ENCODE measurements around the gene CNTFR. TPM values are rescaled to one million over a fixed set of nuclear protein-coding genes. Genes with fewer than 3 reads are reported as not detected.

CNTFR gene
- total RNA-seq, 1 donor from 2014 or later, result not detected

- DNase-seq (ENCODE audit: extremely low read depth, low read depth, low spot score), result no peak
These were observed 16.9 kb downstream of the CNTFR start for GRCh38 chr9:34572628-34573027.

- DNase-seq (ENCODE audit: extremely low read depth, low read depth, low spot score), result no peak
These were observed 17.4 kb downstream of the CNTFR start for GRCh38 chr9:34572092-34572491.

GRCh38 chr9:34571481-34571810 lies 18.1 kb downstream of the CNTFR start:
- no peak for DNase-seq (ENCODE audit: extremely low read depth, low read depth, low spot score)

DNA sequence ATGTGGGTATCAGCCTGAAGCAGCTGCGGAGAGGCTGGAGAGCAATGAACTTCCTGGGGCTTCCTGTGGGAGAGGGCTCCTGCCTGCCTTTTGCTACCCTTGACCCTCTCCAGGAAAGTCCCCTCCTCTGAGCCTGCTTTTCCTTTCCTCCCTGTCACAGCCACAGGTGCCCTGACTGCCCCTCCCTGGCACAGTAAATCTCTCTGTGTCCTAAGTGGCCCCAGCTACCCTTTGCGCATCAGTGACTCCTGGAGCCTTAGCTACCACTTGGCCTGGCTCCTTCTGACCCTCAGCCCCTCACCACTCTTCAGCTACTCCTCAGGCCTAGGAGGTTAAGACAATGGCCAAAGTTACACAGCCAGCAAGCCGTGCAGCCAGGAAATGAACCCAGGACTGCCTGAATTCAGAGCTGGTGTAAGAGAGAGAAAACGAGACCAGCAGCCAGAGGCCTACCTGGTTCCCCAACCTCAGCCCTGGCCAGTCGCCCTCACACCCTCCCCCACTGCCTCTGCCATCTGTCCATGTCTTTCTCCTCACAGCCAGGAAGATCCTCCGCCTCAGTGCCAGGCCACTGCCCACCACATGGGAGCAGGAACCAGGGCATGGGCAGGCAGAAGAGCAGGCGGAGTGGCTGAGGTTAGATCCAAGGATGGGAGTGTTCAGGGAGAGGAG lies 18.6 kb downstream of the CNTFR start:
- no peak for DNase-seq (ENCODE audit: extremely low read depth, low read depth, low spot score)

DNA sequence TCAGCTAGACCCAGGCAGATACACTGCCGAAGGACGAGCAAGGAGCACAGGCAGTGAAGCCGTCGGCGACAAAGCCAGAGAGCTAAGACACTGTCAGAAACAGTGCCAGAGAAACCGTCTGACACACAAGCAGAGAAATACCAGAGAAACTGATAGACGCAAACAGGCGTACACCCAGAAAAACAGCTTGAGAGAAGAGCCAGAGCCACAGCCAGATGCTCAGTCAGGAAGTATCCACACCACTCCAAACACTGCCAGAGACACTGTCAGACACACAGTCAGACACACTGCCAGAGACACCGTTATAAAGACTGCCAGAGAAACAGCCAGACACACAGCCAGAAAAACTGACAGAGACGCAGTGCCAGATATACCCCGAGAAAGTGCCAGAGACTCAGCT lies 19.1 kb downstream of the CNTFR start:
- DNase-seq (ENCODE audit: extremely low read depth, low read depth, low spot score), result no peak

GRCh38 chr9:34568774-34569173 lies 20.8 kb downstream of the CNTFR start:
- no peak for DNase-seq (ENCODE audit: extremely low read depth, low read depth, low spot score)

GRCh38 chr9:34568133-34568532 lies 21.4 kb downstream of the CNTFR start:
- DNase-seq (ENCODE audit: extremely low read depth, low read depth, low spot score), result no peak

GRCh38 chr9:34566972-34567371 lies 22.6 kb downstream of the CNTFR start:
- DNase-seq (ENCODE audit: extremely low read depth, low read depth, low spot score), result no peak

- no peak for DNase-seq (ENCODE audit: extremely low read depth, low read depth, low spot score)
These were observed 23.2 kb downstream of the CNTFR start for GRCh38 chr9:34566322-34566721.

DNA sequence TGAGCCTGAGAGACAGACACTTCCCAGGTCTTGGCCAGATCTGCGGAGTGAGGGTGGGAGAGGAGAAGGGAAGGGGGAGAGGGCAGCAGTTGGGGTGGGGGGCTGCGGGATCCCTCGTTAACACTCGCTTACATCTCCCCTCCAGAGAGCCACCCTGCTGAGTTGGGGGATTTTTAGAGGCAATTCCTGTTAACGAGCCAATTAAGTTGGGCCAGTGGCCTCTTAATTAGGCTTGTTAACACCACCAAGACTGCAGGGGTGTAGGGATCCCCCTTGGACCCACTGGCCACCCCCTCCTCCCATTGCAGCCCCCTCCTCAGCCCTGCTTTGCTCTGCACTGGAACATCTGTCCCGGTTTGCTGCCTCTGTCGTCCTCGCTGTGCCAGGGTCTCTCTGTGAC lies 23.7 kb downstream of the CNTFR start:
- no peak for DNase-seq (ENCODE audit: extremely low read depth, low read depth, low spot score)

DNA sequence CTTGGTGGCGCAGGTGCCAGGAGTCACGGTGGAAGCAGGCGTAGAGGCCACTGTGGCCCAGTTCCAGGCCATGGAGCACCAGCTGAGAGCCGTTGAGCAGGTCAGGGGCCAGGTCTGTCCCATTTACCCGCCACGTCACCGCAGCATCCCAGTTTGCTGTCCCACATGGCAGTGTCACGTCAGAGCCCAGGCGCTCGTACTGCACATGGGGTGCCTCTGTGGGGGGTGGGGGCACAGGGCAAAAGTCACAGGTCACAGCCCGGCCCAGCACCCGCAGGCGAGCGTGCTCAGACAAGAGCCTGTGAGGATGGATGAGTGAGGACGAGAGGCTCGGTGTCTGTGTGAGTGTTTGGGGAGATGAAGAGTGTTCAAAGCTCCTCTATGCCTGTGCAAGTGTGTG lies 24.9 kb downstream of the CNTFR start:
- no peak for DNase-seq (ENCODE audit: extremely low read depth, low read depth, low spot score)

DNA sequence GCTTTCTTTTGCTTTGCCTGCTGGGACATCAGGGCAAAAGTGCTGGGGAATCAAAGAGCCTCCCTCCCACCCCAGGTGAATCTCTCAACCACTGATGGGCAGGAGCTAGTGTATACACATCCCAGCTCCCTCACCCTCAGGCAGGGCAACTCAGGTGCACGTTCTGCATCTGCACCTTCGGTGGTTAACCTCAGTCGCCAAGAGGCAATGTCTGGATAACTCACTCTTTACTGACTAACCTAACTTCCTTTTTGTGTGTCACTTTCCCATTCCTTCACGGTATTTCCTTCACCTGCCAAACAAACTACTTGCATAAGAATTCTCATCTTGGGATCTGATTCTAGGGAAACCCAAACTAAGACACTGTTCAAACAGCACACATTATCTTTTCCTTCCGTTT lies 26.3 kb downstream of the CNTFR start:
- DNase-seq (ENCODE audit: extremely low read depth, low read depth, low spot score), result no peak

DNA sequence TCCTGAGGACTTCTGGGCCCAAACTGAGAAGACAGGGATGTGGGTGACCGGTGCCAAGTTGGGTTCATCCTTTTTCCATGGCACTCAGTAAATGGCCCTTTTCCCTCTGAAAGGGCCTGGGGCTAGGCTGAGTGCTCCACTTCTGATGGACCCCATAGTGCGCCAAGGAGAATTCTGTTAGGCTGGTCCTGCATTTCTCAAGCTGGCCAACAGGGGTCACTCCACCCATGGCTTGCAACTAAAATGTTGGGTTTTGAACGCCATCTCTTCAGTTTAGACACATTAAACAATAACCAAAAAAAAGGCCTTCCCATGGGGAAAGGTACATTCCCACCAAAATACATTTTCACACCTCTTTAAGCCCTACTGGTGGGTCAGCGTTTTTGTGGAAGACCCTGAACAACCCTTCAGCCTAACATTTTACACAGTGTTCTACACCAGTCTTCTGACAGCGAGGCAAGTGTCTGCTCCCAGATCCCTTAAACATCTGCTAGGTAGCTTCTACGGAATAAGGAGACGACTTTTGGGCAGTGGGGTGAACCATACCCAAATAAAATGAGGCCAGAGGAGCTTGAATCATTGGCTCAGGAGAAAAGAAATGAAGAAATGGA lies 27.3 kb downstream of the CNTFR start:
- no peak for DNase-seq (ENCODE audit: extremely low read depth, low read depth, low spot score)

GRCh38 chr9:34560599-34561214 lies 28.8 kb downstream of the CNTFR start:
- DNase-seq (ENCODE audit: extremely low read depth, low read depth, low spot score), result no peak

DNA sequence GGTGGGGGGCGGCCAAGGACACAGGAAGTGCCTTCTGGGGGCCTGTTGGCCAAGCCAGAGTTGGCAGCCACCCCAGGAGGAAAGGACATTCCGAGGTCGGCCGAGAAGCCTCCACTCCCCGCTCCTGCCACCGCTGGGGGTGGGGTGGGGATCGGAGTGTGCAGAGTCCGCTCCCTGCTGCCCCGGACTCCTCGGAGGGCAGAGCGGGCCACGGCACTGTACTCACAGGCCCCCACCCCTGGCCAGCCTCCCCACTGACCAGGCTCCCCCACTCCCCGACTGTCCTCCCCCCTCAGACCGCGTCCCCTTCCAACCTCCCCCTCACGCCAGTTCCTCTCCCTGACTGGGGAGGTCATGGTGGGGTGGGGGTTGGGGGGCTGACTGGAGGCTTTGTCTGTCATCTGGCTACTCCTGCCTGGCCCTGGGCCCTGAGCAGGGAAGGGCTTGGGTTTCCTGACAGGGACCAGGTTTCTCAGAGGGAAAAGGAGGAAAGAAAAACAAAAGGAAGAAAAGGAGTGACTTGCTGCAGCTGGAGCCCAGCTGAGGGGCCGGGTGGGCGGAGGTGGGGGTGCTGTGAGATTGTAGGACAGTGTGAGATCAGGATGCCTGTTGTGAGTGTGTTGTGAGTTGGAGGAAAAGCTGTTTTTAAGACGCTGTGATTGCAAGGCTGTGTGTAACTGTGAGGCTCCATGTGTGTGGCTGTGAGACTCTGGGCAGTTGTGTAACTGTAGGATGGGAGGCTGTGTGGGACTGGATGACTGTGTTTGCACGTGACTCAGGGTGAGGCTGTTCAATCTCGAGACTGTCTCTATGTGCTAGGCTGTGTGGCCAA lies 29.7 kb downstream of the CNTFR start:
- no peak for DNase-seq (ENCODE audit: extremely low read depth, low read depth, low spot score)

GRCh38 chr9:34558919-34559623 lies 30.5 kb downstream of the CNTFR start:
- no peak for DNase-seq (ENCODE audit: extremely low read depth, low read depth, low spot score)

DNA sequence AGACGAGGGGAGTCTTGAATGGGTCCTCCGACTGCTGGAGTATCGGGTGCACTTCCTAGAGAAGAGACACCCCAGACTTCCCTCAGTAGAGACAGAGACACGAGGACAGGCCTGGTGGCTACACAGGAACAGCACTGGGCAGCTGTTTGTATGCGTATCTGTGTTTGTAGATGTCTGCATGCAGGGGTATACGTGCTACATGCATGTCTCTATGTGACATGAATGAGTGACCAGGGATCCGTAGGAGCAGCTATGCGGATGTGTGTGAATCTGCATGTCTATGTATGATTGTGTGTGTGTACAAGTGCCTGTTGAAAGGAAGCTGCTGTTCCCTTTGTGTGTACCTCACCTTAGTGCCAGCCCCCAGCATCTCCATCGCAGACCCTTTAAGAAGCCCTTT lies 31.2 kb downstream of the CNTFR start:
- DNase-seq (ENCODE audit: extremely low read depth, low read depth, low spot score), result no peak

DNA sequence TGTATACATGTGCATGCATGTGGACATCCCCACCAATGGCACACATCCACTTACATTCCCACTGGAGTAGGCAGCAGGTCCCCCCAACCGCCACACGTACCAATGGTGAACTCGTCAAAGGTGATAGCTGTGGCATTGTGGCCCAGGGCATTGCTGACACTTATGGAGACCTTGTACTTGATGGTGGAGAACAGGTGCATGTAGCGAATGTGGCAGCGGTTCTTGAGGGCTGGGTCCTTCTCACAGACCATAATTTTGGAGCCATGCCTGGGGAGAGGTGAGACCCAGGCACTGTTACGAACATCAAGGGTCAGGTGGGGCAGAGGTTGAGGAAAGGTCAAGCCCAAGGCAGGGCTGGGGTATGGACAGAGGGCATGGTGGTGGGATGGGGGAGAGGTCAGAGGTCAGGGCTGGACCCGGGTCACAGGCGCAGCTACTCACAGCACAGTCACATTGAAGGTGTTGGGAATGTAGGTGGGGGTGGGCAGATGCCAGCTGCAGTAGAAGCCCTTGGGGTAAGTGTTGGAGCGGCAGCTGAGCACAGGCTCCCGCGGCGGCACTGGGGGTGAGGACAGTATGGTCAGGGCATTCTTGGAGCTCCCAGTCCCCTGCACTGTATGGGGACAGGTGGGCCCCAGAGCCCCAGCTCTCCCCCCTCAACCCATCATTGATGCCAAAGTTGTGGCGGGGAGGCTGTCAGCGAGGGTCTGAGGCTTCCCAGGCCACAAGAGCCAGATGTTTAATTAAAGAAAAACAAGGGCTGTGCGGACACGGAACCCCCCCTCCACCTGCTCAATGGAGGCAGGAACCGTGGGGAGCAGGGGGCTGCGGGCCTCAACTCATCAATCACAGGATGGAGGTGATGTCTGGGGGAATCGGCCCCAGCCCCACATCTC lies 31.9 kb downstream of the CNTFR start:
- DNase-seq (ENCODE audit: extremely low read depth, low read depth, low spot score), result no peak

DNA sequence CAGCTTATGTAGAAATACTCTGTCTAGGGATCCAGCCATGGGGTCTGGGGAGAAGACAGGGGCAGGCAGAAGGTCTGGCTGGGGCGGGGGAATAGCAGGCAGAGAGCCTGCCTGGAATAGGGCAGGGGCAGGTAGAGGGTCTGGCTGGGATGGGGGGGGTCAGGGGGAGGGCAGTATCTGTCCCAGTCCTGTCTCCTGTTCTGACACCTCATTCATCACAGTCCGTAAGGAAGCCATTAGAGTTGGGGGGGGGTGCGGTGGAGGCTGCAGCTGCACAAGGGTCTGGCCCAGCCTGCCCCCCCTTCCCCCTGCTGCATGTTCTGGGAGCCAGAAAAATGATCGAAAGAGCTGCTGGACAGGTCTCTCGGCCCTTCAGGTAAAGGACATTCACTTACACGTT lies 32.6 kb downstream of the CNTFR start:
- no peak for DNase-seq (ENCODE audit: extremely low read depth, low read depth, low spot score)

- no peak for DNase-seq (ENCODE audit: extremely low read depth, low read depth, low spot score)
These were observed 33.5 kb downstream of the CNTFR start for GRCh38 chr9:34555936-34556525.
